ENCODE measurements around the gene TRMT112. TPM values are rescaled to one million over a fixed set of nuclear protein-coding genes. Genes with fewer than 3 reads are reported as not detected.
A peak's percentile ranks its signal among the peaks of the same experiment; 100 is the strongest.

Gene TRMT112
- total and polyA plus RNA-seq, 2 donors, result 294 to 353 TPM

DNA sequence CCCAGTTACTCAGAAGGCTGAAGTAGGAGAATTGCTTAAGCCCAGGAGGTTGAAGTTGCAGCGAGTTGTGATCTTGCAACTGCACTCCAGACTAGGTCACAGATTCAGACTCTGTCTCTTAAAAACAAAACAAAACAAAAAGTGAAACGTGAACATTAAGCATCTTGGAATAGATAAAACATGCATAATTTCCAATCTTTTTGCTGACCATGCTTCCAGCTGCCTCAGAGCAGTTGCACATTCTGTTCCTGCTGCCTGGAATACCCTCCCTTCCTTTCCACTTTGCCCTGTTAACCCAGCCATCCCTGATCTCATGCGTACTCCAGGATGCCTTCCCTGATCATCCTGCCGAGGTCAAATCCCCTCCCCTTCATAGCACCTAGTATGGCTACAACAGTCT is 21.9 kb upstream of the TRMT112 start:
- Histone ChIP-seq H3K27ac (ENCODE audit: low read depth in 1 of 2, low read length in 1 of 2) (peak overlapping the region; percentile 86 to 92), H3K9me3 (ENCODE audit: control insufficient read depth in 2 of 2, insufficient read depth in 1 of 2, low read length in 1 of 2) (peaks cover 0 to 7% of the 10 kb centered on the region in 2 donors), H3K4me1 (ENCODE audit: control insufficient read depth in 2 of 2, insufficient read depth in 2 of 2, low read length in 2 of 2) (peaks cover 24 to 54% of the 10 kb centered on the region in 2 donors), H3K4me3 (ENCODE audit: low read length in 2 of 2) (peak overlapping the region; percentile 61 to 64), H3K27me3 (ENCODE audit: control insufficient read depth in 2 of 2, insufficient read depth in 1 of 2, low read length in 1 of 2) (no peaks in the 10 kb centered on the region), H3K36me3 (ENCODE audit: control insufficient read depth in 2 of 2, insufficient read depth in 2 of 2, low read length in 1 of 2) (peaks cover 13 to 23% of the 10 kb centered on the region in 2 donors)
- peak in 1 of 9 donors; percentile 31 for DNase-seq (ENCODE audit: low read depth in 6 of 9, low spot score in 9 of 9)
- 87% methylated on average over 4 of the region's 4 CpGs for WGBS

DNA sequence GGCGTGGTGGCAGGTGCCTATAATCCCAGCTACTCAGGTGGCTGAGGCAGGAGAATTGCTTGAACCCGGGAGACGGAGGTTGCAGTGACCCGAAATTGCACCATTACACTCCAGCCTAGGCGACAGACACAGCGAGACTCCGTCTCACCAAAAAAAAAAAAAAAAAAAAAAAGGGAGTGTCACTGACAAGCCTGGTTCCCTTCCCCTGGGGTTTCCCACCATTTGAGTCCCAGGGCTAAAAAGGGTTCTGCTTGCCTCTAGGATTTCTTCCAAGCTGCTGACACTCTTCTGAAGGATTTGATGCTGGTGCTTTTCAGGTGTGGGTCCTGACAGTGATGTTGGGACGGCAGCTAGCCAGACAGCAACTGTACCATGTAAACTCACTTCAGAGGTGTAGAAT is 21.4 kb upstream of the TRMT112 start:
- no peaks in the 10 kb centered on the region for H3K27me3 ChIP-seq (ENCODE audit: control insufficient read depth in 2 of 2, insufficient read depth in 1 of 2, low read length in 1 of 2)
- H3K9me3 ChIP-seq (ENCODE audit: control insufficient read depth in 2 of 2, insufficient read depth in 1 of 2, low read length in 1 of 2), result peaks cover 0 to 7% of the 10 kb centered on the region in 2 donors
- 96% methylated on average over 8 of the region's 8 CpGs for WGBS
- H3K27ac ChIP-seq (ENCODE audit: low read depth in 1 of 2, low read length in 1 of 2), result peak overlapping the region in 1 of 2 donors; percentile 92
- DNase-seq (ENCODE audit: low read depth in 6 of 9, low spot score in 9 of 9), result no peak
- H3K36me3 ChIP-seq (ENCODE audit: control insufficient read depth in 2 of 2, insufficient read depth in 2 of 2, low read length in 1 of 2), result peaks cover 7 to 20% of the 10 kb centered on the region in 2 donors
- no peak overlapping the region for H3K4me3 ChIP-seq (ENCODE audit: low read length in 2 of 2)
- H3K4me1 ChIP-seq (ENCODE audit: control insufficient read depth in 2 of 2, insufficient read depth in 2 of 2, low read length in 2 of 2), result peaks cover 24 to 54% of the 10 kb centered on the region in 2 donors

DNA sequence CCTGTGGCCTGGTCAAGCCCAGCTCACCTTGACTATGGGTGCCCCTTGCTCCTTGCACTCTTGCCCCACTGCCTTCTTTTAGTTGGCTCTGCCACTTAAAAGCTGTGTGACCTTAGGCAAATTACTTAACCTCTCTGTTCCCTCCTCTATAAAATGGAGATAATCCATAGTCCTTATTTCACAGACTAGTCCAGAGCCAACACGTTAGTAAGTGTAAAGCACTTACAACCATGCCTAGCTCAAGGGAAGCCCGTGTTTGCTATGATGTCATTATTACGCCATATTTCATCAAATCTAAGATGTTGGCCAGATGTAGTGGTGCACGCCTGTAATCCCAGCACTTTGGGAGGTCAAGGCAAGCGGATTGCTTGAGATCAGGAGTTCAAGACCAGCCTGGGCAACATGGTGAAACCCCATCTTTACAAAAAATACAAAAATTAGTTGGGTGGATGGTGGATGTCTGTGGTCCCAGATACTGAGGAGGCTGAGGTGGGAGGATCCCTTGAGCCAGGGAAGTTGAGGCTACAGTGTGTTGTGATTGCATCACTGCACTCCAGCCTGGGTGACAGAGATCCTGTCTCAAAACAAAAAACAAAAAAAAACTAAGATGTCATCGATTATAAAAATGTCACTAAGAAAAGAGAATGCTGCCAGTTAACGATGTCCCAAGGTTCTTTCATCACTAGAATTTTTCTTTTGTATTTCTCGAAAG is 20.3 kb upstream of the TRMT112 start:
- H3K27me3 ChIP-seq (ENCODE audit: control insufficient read depth in 2 of 2, insufficient read depth in 1 of 2, low read length in 1 of 2), result no peaks in the 10 kb centered on the region
- 96% methylated on average over 8 of the region's 8 CpGs for WGBS
- peaks cover 0 to 14% of the 10 kb centered on the region in 2 donors for H3K36me3 ChIP-seq (ENCODE audit: control insufficient read depth in 2 of 2, insufficient read depth in 2 of 2, low read length in 1 of 2)
- H3K4me1 ChIP-seq (ENCODE audit: control insufficient read depth in 2 of 2, insufficient read depth in 2 of 2, low read length in 2 of 2), result peaks cover 19 to 47% of the 10 kb centered on the region in 2 donors
- no peak for DNase-seq (ENCODE audit: low read depth in 6 of 9, low spot score in 9 of 9)
- no peak overlapping the region for H3K27ac ChIP-seq (ENCODE audit: low read depth in 1 of 2, low read length in 1 of 2)
- H3K9me3 ChIP-seq (ENCODE audit: control insufficient read depth in 2 of 2, insufficient read depth in 1 of 2, low read length in 1 of 2), result peaks cover 0 to 7% of the 10 kb centered on the region in 2 donors
- no peak overlapping the region for H3K4me3 ChIP-seq (ENCODE audit: low read length in 2 of 2)

DNA sequence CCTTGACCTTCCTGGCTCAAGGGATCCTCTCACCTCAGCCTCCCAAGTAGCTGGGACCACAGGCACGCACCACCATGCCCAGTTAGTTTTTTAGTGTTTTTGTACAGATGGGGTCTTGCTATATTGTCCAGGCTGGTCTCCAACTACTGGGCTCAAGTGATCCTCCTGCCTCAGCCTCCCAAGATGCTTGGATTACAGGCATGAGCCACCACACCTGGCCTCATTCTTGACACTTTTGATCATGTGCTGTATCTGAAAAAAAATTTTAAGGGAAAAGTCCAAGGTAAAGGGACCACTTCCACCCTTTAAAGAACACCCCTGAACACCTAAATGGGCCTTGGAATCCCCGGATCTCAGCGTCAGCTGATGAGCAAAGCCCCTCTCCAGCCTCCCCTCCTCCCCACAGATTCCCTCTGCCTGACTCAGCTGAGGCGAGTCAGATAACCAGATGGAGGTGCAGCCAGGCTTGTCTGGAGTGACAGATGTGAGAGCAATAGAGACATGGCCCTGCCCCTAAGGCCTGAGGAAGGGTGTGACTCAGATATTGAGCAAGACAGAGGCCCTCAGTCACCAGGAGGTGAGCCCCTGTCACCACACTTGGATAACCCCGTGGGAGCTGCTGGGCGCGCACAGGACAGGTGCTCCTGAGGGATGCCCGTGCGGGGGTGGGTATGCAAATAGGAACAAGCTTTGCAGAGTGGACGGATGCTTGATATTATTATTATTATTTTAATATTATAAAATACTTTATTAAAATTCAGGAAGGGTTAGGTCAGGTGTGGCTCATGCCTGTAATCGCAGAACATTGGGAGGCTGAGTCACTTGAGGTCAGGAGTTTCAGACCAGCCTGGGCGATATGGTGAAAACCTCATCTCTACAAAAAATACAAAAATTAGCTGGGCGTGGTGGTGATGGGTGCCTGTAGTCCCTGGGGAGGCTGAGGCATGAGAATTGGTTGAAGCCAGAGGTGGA is 17.7 kb upstream of the TRMT112 start:
- Histone ChIP-seq H3K4me1 (ENCODE audit: control insufficient read depth in 2 of 2, insufficient read depth in 2 of 2, low read length in 2 of 2) (peaks cover 7 to 39% of the 10 kb centered on the region in 2 donors), H3K9me3 (ENCODE audit: control insufficient read depth in 2 of 2, insufficient read depth in 1 of 2, low read length in 1 of 2) (peaks cover 0 to 4% of the 10 kb centered on the region in 2 donors), H3K36me3 (ENCODE audit: control insufficient read depth in 2 of 2, insufficient read depth in 2 of 2, low read length in 1 of 2) (peaks cover 0 to 11% of the 10 kb centered on the region in 2 donors), H3K27me3 (ENCODE audit: control insufficient read depth in 2 of 2, insufficient read depth in 1 of 2, low read length in 1 of 2) (no peaks in the 10 kb centered on the region), H3K27ac (ENCODE audit: low read depth in 1 of 2, low read length in 1 of 2) (no peak overlapping the region), H3K4me3 (ENCODE audit: low read length in 2 of 2) (no peak overlapping the region)
- WGBS, result 89% methylated on average over 13 of the region's 13 CpGs
- no peak for DNase-seq (ENCODE audit: low read depth in 6 of 9, low spot score in 9 of 9)

DNA sequence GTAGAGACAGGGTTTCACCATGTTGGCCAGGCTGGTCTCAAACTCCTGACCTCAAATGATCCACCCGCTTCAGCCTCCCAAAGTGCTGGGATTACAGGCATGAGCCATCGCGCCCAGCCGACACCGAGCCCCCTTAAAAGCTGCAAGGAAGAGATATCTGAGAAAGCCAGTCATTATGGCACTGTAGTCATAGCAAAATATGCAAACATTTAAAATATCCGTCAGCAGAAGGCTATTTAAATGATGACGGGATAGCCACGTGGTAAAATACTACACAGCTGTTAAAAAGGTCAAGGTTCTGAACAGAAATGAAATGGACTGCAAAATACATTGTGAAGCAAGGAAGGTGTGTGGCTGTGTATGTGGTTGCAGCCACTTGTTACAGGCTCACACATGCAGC is 16.2 kb upstream of the TRMT112 start:
- Histone ChIP-seq H3K4me1 (ENCODE audit: control insufficient read depth in 2 of 2, insufficient read depth in 2 of 2, low read length in 2 of 2) (peaks cover 0 to 30% of the 10 kb centered on the region in 2 donors), H3K27ac (ENCODE audit: low read depth in 1 of 2, low read length in 1 of 2) (no peak overlapping the region), H3K9me3 (ENCODE audit: control insufficient read depth in 2 of 2, insufficient read depth in 1 of 2, low read length in 1 of 2) (peaks cover 0 to 4% of the 10 kb centered on the region in 2 donors), H3K27me3 (ENCODE audit: control insufficient read depth in 2 of 2, insufficient read depth in 1 of 2, low read length in 1 of 2) (no peaks in the 10 kb centered on the region), H3K36me3 (ENCODE audit: control insufficient read depth in 2 of 2, insufficient read depth in 2 of 2, low read length in 1 of 2) (peaks cover 0 to 11% of the 10 kb centered on the region in 2 donors), H3K4me3 (ENCODE audit: low read length in 2 of 2) (no peak overlapping the region)
- no peak for DNase-seq (ENCODE audit: low read depth in 6 of 9, low spot score in 9 of 9)
- 96% methylated on average over 8 of the region's 8 CpGs for WGBS

DNA sequence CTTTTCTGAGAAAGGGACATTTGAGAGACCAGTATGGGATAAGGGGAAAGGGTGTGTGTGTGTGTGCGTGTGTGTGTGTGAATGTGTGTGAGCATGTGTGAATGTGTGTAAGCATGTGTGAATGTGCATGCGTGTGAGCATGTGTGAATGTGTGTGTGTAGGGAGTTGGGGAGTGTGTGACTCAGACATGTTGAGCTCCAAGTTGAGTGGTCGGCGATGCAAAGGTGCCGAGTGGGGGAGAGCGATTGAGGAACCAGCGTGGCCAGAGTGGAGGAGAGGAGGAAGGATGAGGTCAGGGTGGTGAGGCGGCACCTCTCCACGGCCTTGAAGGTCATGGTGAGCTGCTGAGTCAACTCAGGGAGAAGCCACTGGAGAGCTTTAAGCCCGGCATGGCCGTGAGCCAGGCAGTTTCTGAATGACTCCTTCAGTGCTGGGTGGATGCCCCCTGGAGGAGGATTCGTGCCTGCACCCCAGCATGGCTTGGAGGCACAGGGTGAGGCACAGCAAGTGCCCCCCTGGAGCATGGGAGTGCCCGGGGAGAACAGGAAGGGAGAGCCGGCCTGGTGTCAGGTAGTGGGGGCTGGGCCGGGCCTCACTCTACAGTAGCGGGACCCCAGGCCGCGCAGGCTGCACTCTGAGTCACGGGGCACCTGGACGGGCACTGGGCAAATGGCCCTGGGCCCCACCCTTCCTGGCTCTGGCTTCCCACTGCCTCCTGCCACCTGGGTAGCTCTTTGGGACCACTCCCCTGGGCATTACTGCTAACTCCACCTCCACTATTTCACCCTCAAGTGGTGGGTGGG is 14.4 kb upstream of the TRMT112 start:
- WGBS, result 36% methylated on average over 20 of the region's 20 CpGs
- H3K4me3 ChIP-seq (ENCODE audit: low read length in 2 of 2), result no peak overlapping the region
- DNase-seq (ENCODE audit: low read depth in 6 of 9, low spot score in 9 of 9), result peak in 4 of 9 donors; percentile 50 to 80 (median 67)
- H3K9me3 ChIP-seq (ENCODE audit: control insufficient read depth in 2 of 2, insufficient read depth in 1 of 2, low read length in 1 of 2), result no peaks in the 10 kb centered on the region
- peaks cover 0 to 28% of the 10 kb centered on the region in 2 donors for H3K4me1 ChIP-seq (ENCODE audit: control insufficient read depth in 2 of 2, insufficient read depth in 2 of 2, low read length in 2 of 2)
- peaks cover 0 to 4% of the 10 kb centered on the region in 2 donors for H3K36me3 ChIP-seq (ENCODE audit: control insufficient read depth in 2 of 2, insufficient read depth in 2 of 2, low read length in 1 of 2)
- no peak overlapping the region for H3K27ac ChIP-seq (ENCODE audit: low read depth in 1 of 2, low read length in 1 of 2)
- no peaks in the 10 kb centered on the region for H3K27me3 ChIP-seq (ENCODE audit: control insufficient read depth in 2 of 2, insufficient read depth in 1 of 2, low read length in 1 of 2)

DNA sequence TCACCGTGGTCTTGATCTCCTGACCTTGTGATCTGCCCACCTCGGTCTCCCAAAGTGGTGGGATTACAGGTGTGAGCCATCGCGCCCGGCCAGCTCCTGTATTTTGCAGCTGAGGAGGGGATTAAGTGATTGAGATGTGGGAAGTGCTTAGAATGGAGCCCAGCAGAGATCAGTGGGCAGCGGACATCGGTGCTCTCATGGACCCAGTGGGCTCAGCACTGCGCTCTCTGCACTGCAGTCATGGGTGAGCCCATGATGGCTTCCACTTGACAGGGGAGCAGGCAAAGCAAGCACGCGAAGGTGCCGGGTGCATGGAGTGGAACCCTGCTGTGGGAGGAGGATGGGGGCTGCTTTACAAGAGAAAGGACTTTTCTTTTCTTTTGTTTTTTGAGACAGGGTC is 13.5 kb upstream of the TRMT112 start:
- Histone ChIP-seq H3K27me3 (ENCODE audit: control insufficient read depth in 2 of 2, insufficient read depth in 1 of 2, low read length in 1 of 2) (no peaks in the 10 kb centered on the region), H3K27ac (ENCODE audit: low read depth in 1 of 2, low read length in 1 of 2) (no peak overlapping the region), H3K4me3 (ENCODE audit: low read length in 2 of 2) (no peak overlapping the region), H3K36me3 (ENCODE audit: control insufficient read depth in 2 of 2, insufficient read depth in 2 of 2, low read length in 1 of 2) (peaks cover 0 to 4% of the 10 kb centered on the region in 2 donors), H3K9me3 (ENCODE audit: control insufficient read depth in 2 of 2, insufficient read depth in 1 of 2, low read length in 1 of 2) (no peaks in the 10 kb centered on the region), H3K4me1 (ENCODE audit: control insufficient read depth in 2 of 2, insufficient read depth in 2 of 2, low read length in 2 of 2) (peaks cover 0 to 28% of the 10 kb centered on the region in 2 donors)
- 93% methylated on average over 11 of the region's 11 CpGs for WGBS
- DNase-seq (ENCODE audit: low read depth in 6 of 9, low spot score in 9 of 9), result no peak

DNA sequence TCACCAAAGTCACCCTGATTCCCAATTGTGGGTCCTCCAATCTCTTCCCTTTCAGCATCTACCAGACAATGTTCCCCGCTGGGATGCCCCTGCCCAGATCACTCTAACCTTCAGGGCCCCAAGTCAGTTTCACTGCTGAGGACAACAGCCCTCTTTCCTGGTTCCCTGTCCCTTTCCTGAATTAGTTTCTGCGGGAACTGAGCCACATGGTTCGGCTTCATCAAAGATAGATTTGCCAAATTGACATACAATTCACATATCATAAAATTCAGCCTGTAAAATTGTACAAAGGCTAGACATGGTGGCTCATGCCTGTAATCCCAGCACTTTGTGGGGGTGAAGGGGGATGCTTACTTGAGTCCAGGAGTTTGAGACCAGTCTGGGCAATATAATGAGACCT is 10.6 kb upstream of the TRMT112 start:
- Histone ChIP-seq H3K4me3 (ENCODE audit: low read length in 2 of 2) (no peak overlapping the region), H3K4me1 (ENCODE audit: control insufficient read depth in 2 of 2, insufficient read depth in 2 of 2, low read length in 2 of 2) (peaks cover 10 to 37% of the 10 kb centered on the region in 2 donors), H3K36me3 (ENCODE audit: control insufficient read depth in 2 of 2, insufficient read depth in 2 of 2, low read length in 1 of 2) (no peaks in the 10 kb centered on the region), H3K27me3 (ENCODE audit: control insufficient read depth in 2 of 2, insufficient read depth in 1 of 2, low read length in 1 of 2) (no peaks in the 10 kb centered on the region), H3K9me3 (ENCODE audit: control insufficient read depth in 2 of 2, insufficient read depth in 1 of 2, low read length in 1 of 2) (no peaks in the 10 kb centered on the region), H3K27ac (ENCODE audit: low read depth in 1 of 2, low read length in 1 of 2) (no peak overlapping the region)
- 94% methylated on average over 3 of the region's 3 CpGs for WGBS
- DNase-seq (ENCODE audit: low read depth in 6 of 9, low spot score in 9 of 9), result no peak
